ENCODE results near the gene LRRC8E. TPM values are rescaled to one million over a fixed set of nuclear protein-coding genes. Genes with fewer than 3 reads are reported as not detected.

LRRC8E gene
- total and polyA plus RNA-seq, 10 of the 15 experiments (the other 5 are each of a cell fraction or from before 2014, with no cell fraction given): 0.04 to 0.32 (median 0.25) TPM; not detected in 7

DNA sequence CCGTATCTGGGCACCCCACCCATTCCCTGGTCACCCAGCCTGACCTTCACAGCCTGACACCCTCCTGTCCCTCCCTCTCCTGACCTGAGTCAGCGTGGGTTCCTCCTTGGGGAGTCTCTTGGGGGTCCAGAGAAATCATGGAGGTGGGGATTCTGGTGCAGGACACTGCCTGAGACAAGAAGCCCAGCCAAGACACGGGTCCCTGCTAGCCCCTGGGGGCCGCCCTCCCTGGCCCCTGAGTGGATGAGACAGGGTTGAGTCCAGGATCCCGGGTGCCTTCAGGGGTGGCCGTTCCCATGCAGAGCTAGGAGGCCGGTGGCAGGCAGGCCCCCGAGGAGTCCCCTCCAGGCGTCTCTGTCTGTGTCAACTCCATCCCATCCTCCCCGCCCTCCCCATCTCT lies 17.0 kb downstream of the LRRC8E start:
- WGBS (ENCODE audit: insufficient coverage, insufficient replicate concordance, low lambda C conversion rate, missing lambda C conversion rate): 80% methylated on average over 9 of the region's 10 CpGs
- peaks cover 9% of the 10 kb centered on the region; the same call in 1 of the 2 replicates for H4K20me1 ChIP-seq (ENCODE audit: control insufficient read depth, insufficient read depth)
- intact Hi-C loops (cut with micrococcal nuclease; ENCODE audit: unreplicated experiment): loop anchor here (10.0 kb wide), 1 partner anchor 220 kb away; the partner anchor contains the start of gene TRAPPC5
- TF ChIP-seq RBBP5 (conservative IDR thresholded peaks at IDR 0.05): no peak
- no peak for TF ChIP-seq SREBF2 (IDR thresholded peaks at IDR 0.05; ENCODE audit: low read length)
- TF ChIP-seq CHD4 (IDR thresholded peaks at IDR 0.05): no peak
- no peak for TF ChIP-seq SUPT20H (IDR thresholded peaks at IDR 0.05; ENCODE audit: borderline replicate concordance, control insufficient read depth, low read depth, low read length)
- TF ChIP-seq ZNF24 (IDR thresholded peaks at IDR 0.05): no peak
- no peak for TF ChIP-seq NFXL1 (IDR thresholded peaks at IDR 0.05; ENCODE audit: borderline replicate concordance)
- TF ChIP-seq, protein P1, sequence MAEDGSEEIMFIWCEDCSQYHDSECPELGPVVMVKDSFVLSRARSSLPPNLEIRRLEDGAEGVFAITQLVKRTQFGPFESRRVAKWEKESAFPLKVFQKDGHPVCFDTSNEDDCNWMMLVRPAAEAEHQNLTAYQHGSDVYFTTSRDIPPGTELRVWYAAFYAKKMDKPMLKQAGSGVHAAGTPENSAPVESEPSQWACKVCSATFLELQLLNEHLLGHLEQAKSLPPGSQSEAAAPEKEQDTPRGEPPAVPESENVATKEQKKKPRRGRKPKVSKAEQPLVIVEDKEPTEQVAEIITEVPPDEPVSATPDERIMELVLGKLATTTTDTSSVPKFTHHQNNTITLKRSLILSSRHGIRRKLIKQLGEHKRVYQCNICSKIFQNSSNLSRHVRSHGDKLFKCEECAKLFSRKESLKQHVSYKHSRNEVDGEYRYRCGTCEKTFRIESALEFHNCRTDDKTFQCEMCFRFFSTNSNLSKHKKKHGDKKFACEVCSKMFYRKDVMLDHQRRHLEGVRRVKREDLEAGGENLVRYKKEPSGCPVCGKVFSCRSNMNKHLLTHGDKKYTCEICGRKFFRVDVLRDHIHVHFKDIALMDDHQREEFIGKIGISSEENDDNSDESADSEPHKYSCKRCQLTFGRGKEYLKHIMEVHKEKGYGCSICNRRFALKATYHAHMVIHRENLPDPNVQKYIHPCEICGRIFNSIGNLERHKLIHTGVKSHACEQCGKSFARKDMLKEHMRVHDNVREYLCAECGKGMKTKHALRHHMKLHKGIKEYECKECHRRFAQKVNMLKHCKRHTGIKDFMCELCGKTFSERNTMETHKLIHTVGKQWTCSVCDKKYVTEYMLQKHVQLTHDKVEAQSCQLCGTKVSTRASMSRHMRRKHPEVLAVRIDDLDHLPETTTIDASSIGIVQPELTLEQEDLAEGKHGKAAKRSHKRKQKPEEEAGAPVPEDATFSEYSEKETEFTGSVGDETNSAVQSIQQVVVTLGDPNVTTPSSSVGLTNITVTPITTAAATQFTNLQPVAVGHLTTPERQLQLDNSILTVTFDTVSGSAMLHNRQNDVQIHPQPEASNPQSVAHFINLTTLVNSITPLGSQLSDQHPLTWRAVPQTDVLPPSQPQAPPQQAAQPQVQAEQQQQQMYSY (CRISPR knock-in tag; IDR thresholded peaks at IDR 0.05): no peak
- no peak for TF ChIP-seq ZNF207 (IDR thresholded peaks at IDR 0.05; ENCODE audit: borderline replicate concordance)
- TF ChIP-seq SMC3 (IDR thresholded peaks at IDR 0.05; ENCODE audit: borderline replicate concordance, low read length): no peak
- TF ChIP-seq BHLHE40 (IDR thresholded peaks at IDR 0.05; ENCODE audit: borderline replicate concordance in 1 of 2, low read depth in 2 of 2, low read length in 1 of 2): no peak
- TF ChIP-seq DPF2 (IDR thresholded peaks at IDR 0.05): no peak
- TF ChIP-seq ATF3 (IDR thresholded peaks at IDR 0.05; ENCODE audit: borderline replicate concordance, extremely low read depth, low read depth, low read length): no peak
- TF ChIP-seq ZBTB4 (CRISPR knock-in tag; IDR thresholded peaks at IDR 0.05): no peak
- TF ChIP-seq CREM (IDR thresholded peaks at IDR 0.05; ENCODE audit: low read depth): no peak
- no peak for TF ChIP-seq TCF12 (IDR thresholded peaks at IDR 0.05; ENCODE audit: low read depth, low read length)
- no peak for TF ChIP-seq HSF1 (IDR thresholded peaks at IDR 0.05; ENCODE audit: low read depth, low read length)
- TF ChIP-seq IRF4 (IDR thresholded peaks at IDR 0.05; ENCODE audit: low read depth, low read length): no peak
- TF ChIP-seq ZNF622 (IDR thresholded peaks at IDR 0.05): no peak

More for the DNA sequence above, 17.0 kb downstream of the LRRC8E start:
- H3K9ac ChIP-seq (ENCODE audit: control insufficient read depth, insufficient read depth, low read length): peak overlapping the region; percentile 93
- no peaks in the 10 kb centered on the region for H3K27me3 ChIP-seq (replicated peaks in 1 of 2; ENCODE audit: control insufficient read depth in 2 of 2, insufficient read depth in 2 of 2, low read length in 1 of 2)
- no peak overlapping the region for H2AFZ ChIP-seq (ENCODE audit: control insufficient read depth, low read depth, low read length)
- peaks cover 36% of the 10 kb centered on the region for H3K79me2 ChIP-seq (ENCODE audit: control insufficient read depth, insufficient read depth, low read length)
- peak overlapping the region; percentile 81; the same call in 1 of the 2 replicates for H3K27ac ChIP-seq (ENCODE audit: control insufficient read depth, insufficient read depth)
- RAD21 ChIA-PET (ENCODE audit: unreplicated experiment): no interaction called here
- FAIRE-seq (no peak), DNase-seq (ENCODE audit: low read depth, low spot score) (no peak), ATAC-seq (no peak)
- SMC1A ChIA-PET (ENCODE audit: uncharacterized antibody, unreplicated experiment): no interaction called here
- peak overlapping the region; percentile 98 for H3K4me2 ChIP-seq (ENCODE audit: control insufficient read depth, insufficient read depth)
- H3K9me3 ChIP-seq (replicated peaks; ENCODE audit: control insufficient read depth, insufficient read depth, low read length): no peaks in the 10 kb centered on the region
- peak overlapping the region; percentile 95 for H3K4me3 ChIP-seq
- POLR2A ChIA-PET: no interaction called here
- no TSS peak for BruUV-seq (replicated peaks)
- peaks cover 0 to 2% of the 10 kb centered on the region in 2 experiments; a peak in 2 of 4 replicates for H3K36me3 ChIP-seq (ENCODE audit: control insufficient read depth in 2 of 2, insufficient read depth in 2 of 2, low read length in 1 of 2)
- peaks cover 14% of the 10 kb centered on the region for H3K4me1 ChIP-seq (ENCODE audit: control insufficient read depth, insufficient read depth, low read length)
- CTCF ChIA-PET: no interaction called here
- in situ Hi-C loops (cut with MboI): no loop called here
